ENCODE data around the gene PON3. TPM values are rescaled to one million over a fixed set of nuclear protein-coding genes. Genes with fewer than 3 reads are reported as not detected.
A peak's percentile ranks its signal among the peaks of the same experiment; 100 is the strongest.

PON3 gene
- total and polyA plus RNA-seq, 2 of the 13 experiments (the other 11 are each of a cell fraction or from before 2014, with no cell fraction given) = 23.6 to 37.8 TPM

DNA sequence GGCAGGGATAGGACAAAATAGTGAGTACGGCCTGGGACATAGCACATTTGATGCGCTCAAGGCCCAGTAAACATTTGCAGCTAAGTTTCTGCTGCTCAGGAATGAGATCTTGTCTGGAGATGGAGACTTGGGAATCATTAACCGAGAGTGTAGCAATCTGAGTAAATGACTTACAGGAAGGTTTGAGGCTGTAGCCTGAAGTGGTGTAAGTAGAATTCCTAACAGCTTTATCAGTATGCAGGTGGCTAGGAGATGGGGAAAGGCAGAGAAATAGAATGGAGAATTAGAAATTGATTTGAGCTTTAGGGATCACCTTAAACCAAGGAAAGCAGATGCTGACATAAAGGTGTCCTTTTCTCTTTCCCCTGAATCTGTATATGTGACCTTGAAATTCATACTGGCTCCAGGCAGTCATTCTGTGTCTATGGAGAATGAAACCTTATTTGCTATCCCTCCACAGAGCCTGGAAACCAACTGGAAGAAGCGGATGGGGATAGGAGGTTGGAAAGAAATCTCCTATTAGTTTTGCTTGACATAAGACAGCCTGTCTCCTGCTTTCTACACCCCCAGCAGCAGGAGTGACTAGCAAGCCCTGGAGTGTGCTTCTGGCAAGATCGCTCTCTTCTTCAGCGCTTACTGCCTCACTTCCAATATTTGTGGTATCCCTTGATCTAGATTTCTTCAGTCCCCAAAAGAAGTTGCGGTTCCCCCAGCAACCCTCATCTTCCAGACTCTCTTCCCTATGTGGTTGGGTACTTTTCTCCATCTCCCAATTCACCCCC lies 45.1 kb upstream of the PON3 start (continued):
- TF ChIP-seq, protein P1, sequence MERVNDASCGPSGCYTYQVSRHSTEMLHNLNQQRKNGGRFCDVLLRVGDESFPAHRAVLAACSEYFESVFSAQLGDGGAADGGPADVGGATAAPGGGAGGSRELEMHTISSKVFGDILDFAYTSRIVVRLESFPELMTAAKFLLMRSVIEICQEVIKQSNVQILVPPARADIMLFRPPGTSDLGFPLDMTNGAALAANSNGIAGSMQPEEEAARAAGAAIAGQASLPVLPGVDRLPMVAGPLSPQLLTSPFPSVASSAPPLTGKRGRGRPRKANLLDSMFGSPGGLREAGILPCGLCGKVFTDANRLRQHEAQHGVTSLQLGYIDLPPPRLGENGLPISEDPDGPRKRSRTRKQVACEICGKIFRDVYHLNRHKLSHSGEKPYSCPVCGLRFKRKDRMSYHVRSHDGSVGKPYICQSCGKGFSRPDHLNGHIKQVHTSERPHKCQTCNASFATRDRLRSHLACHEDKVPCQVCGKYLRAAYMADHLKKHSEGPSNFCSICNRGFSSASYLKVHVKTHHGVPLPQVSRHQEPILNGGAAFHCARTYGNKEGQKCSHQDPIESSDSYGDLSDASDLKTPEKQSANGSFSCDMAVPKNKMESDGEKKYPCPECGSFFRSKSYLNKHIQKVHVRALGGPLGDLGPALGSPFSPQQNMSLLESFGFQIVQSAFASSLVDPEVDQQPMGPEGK (CRISPR knock-in tag; IDR thresholded peaks at IDR 0.05) = 0 out of 2 replicates have a peak, but pooled peaks have one; percentile 18
- TF ChIP-seq, protein P2, sequence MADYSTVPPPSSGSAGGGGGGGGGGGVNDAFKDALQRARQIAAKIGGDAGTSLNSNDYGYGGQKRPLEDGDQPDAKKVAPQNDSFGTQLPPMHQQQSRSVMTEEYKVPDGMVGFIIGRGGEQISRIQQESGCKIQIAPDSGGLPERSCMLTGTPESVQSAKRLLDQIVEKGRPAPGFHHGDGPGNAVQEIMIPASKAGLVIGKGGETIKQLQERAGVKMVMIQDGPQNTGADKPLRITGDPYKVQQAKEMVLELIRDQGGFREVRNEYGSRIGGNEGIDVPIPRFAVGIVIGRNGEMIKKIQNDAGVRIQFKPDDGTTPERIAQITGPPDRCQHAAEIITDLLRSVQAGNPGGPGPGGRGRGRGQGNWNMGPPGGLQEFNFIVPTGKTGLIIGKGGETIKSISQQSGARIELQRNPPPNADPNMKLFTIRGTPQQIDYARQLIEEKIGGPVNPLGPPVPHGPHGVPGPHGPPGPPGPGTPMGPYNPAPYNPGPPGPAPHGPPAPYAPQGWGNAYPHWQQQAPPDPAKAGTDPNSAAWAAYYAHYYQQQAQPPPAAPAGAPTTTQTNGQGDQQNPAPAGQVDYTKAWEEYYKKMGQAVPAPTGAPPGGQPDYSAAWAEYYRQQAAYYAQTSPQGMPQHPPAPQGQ (CRISPR knock-in tag; IDR thresholded peaks at IDR 0.05; ENCODE audit: borderline replicate concordance) = no peak
- TF ChIP-seq SRY (CRISPR knock-in tag; IDR thresholded peaks at IDR 0.05) (no peak), BCL6 (CRISPR knock-in tag; IDR thresholded peaks at IDR 0.05) (peak; percentile 98), MIXL1 (CRISPR knock-in tag; IDR thresholded peaks at IDR 0.05) (peak; percentile 59; the same call in 1 of the 2 replicates), HIVEP1 (CRISPR knock-in tag; IDR thresholded peaks at IDR 0.05) (no peak), ZNF775 (CRISPR knock-in tag; IDR thresholded peaks at IDR 0.05; ENCODE audit: borderline replicate concordance) (no peak), EHMT2 (IDR thresholded peaks at IDR 0.05; ENCODE audit: borderline replicate concordance, low read depth, low read length) (no peak), ZNF788 (CRISPR knock-in tag; IDR thresholded peaks at IDR 0.05; ENCODE audit: borderline replicate concordance) (no peak), ZNF138 (CRISPR knock-in tag; IDR thresholded peaks at IDR 0.05; ENCODE audit: low read depth) (no peak), NFE2L1 (CRISPR knock-in tag; IDR thresholded peaks at IDR 0.05; ENCODE audit: borderline replicate concordance) (no peak), CAMTA2 (CRISPR knock-in tag; IDR thresholded peaks at IDR 0.05; ENCODE audit: borderline replicate concordance) (no peak), ZNF251 (CRISPR knock-in tag; IDR thresholded peaks at IDR 0.05) (no peak), CREB1 (IDR thresholded peaks at IDR 0.05) (no peak), CREB1 (CRISPR knock-in tag; IDR thresholded peaks at IDR 0.05) (no peak), KAT8 (CRISPR knock-in tag; IDR thresholded peaks at IDR 0.05) (peak; percentile 15; the same call in 1 of the 2 replicates), RCOR2 (CRISPR knock-in tag; IDR thresholded peaks at IDR 0.05) (no peak), TCF7 (IDR thresholded peaks at IDR 0.05; ENCODE audit: low read depth) (peak; percentile 6; the same call in 1 of the 2 replicates), HOXA3 (CRISPR knock-in tag; IDR thresholded peaks at IDR 0.05) (0 out of 2 replicates have a peak, but pooled peaks have one; percentile 23), ZNF670 (CRISPR knock-in tag; IDR thresholded peaks at IDR 0.05; ENCODE audit: borderline replicate concordance) (0 out of 2 replicates have a peak, but pooled peaks have one; percentile 47), ARNT (IDR thresholded peaks at IDR 0.05) (no peak)
- TF ChIP-seq, protein P3, sequence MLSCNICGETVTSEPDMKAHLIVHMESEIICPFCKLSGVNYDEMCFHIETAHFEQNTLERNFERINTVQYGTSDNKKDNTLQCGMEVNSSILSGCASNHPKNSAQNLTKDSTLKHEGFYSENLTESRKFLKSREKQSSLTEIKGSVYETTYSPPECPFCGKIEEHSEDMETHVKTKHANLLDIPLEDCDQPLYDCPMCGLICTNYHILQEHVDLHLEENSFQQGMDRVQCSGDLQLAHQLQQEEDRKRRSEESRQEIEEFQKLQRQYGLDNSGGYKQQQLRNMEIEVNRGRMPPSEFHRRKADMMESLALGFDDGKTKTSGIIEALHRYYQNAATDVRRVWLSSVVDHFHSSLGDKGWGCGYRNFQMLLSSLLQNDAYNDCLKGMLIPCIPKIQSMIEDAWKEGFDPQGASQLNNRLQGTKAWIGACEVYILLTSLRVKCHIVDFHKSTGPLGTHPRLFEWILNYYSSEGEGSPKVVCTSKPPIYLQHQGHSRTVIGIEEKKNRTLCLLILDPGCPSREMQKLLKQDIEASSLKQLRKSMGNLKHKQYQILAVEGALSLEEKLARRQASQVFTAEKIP (CRISPR knock-in tag; IDR thresholded peaks at IDR 0.05; ENCODE audit: borderline replicate concordance) = no peak
- TF ChIP-seq, protein P4, sequence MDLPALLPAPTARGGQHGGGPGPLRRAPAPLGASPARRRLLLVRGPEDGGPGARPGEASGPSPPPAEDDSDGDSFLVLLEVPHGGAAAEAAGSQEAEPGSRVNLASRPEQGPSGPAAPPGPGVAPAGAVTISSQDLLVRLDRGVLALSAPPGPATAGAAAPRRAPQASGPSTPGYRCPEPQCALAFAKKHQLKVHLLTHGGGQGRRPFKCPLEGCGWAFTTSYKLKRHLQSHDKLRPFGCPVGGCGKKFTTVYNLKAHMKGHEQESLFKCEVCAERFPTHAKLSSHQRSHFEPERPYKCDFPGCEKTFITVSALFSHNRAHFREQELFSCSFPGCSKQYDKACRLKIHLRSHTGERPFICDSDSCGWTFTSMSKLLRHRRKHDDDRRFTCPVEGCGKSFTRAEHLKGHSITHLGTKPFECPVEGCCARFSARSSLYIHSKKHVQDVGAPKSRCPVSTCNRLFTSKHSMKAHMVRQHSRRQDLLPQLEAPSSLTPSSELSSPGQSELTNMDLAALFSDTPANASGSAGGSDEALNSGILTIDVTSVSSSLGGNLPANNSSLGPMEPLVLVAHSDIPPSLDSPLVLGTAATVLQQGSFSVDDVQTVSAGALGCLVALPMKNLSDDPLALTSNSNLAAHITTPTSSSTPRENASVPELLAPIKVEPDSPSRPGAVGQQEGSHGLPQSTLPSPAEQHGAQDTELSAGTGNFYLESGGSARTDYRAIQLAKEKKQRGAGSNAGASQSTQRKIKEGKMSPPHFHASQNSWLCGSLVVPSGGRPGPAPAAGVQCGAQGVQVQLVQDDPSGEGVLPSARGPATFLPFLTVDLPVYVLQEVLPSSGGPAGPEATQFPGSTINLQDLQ (CRISPR knock-in tag; IDR thresholded peaks at IDR 0.05) = no peak

All from HepG2 (cell line).